Tongue (tissue), 2 donors: ENCODE measurements around the gene AKT2. TPM values are rescaled to one million over a fixed set of nuclear protein-coding genes. Genes with fewer than 3 reads are reported as not detected.

Source experiments
- DNase-seq: peaks from one replicate; pipeline ENCODE4 v3.0.0-alpha.2; 2015
- total RNA-seq: library from RNA; depleted of rRNA; stranded (reverse); fragments of >200 nt; gene quantifications from one replicate; pipeline ENCODE4 v1.2.3, GENCODE V29; 2014

The AKT2 gene
- total RNA-seq, 1 donor from 2014 or later = 142 TPM

DNA sequence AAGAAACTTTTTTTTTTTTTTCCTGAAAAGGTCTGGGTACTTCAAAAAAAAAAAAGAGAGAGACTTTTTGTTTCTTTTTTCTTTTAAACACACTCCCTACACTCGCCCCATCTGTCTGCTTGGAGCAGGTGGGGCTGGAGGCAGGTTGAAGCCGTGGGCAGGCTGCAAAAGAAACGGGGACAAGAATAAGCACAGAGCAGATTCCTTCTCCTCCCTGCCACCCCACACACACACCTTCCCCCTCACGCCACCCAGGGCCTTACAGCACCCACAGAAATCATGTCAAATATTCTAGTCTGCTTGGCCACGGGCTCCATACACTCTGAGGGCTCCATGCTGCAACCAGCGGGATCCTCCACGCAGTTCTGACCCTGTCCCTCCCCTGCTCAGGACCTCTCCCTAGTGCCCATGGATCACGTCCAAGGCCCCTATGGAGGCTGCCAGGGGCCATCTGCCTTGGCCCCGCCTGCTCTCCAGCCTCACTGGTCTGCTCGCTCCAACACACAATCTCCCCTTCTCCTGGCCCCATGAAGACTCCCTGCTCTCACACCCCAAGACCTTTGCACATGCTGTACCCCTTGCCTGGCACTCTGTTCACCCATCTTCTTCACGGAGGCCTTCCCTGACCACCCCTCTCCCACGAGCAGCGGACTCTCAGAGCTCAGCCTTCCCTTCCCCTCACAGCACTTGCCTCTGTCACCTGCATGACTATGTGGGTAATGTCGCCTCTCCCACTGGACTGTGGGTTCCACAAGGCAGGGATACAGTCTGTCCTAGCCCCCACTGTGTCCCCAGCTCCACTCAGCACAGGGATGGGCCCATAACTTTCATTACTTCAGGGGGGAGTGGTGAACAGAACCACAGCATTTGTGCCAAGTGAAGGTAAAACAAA is 11.4 kb downstream of the AKT2 start:
- no peak for DNase-seq

DNA sequence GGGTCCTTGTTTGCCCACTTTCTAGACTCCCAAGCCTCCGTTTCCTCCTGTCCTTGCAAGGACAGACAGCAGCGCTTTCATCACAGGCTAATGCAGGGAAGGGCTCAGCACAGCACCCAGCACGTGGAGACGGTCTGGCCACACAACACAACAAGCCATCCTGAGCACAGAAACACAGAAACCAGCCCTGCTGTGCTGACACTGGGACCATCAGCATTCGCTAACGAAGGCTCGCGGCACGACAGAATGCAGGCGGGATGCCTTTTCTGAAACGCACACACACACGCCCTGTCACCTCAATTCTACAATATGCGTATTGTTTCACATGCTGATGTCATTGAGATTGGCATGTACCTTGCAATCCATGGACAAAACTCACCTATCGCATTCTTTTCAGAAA is 12.9 kb downstream of the AKT2 start:
- DNase-seq = no peak

DNA sequence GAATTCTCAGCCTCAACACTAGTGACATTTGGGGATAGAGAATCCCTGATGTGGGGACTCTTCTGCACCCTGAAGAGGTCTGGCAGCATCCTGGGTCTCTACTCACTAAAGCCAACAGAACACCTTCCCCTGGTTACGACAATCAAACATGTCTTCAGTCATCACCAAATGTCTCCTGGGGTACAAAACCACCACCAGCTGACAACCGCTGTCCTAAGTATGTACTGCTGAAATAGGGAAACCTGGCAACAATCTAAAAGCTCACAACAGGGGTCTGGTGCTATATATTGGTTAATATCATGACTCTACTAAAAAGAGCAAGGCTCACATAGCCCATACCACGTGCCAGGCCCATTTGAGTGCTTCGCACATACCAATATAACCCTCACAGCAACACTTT is 13.4 kb downstream of the AKT2 start:
- no peak for DNase-seq

DNA sequence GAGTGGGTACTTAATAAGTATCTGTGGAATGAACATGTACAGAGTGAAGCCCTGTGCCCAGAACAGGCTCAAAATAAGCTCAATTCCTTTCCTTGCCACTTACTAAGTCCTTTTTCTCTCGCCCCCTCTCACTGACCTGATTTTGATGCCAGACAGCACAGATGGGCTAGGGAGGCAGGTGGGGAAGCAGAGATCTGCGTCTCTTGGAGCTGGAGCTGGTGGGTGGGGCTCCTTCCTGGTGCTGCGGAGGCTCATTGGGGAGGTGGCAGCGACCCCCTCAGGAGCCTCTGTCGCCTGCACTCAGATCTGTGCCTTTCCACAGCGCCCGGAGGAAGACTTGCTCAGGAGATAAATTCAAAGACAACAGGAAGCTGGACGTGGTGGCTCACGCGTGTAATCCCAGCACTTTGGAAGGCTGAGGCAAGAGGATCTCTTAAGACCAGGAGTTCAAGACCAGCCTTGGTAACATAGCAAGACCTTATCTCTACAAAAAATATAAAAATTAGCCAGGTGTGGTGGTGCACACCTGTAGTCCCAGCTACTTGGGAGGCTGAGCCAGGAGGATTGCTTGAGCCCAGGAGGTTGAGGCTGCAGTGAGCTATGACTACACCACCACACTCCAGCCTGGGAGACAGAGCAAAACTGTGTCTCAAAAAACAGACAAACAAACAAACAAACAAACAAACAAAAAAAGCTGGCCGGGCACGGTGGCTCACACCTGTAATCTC is 14.6 kb downstream of the AKT2 start:
- DNase-seq = no peak

DNA sequence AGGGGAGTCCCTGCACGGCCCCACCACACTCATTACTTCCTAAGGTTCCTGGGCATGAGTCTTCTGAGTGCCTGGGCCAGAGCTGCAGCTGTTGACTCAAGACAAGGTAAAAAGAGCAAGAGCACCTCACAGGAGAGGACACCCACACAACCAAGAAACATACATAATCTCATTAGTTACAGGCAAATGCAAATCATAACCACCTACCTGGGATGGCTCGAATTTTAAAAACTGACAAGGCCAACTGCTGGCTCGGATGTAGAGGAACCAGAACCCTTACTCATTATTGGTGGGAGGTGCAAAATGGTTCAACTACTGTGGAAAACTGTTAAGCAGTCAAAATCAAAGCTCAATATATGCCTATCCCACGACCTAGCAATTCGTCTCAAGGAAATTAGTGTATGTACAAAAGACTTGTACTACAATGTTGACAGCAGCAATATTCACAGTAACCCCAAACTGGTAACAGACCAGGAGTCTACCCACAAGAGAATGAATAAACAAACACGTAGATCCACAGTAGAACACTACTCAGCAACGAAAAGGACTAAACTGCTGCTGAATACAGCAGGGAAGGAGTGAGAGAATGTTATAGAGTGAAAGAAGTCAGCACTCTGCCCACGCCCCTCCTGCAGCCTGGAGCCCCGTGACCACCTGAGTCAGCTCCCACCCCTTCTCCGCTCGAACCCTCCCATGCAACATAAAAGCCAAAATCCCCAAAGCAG is 15.8 kb downstream of the AKT2 start:
- DNase-seq = no peak

DNA sequence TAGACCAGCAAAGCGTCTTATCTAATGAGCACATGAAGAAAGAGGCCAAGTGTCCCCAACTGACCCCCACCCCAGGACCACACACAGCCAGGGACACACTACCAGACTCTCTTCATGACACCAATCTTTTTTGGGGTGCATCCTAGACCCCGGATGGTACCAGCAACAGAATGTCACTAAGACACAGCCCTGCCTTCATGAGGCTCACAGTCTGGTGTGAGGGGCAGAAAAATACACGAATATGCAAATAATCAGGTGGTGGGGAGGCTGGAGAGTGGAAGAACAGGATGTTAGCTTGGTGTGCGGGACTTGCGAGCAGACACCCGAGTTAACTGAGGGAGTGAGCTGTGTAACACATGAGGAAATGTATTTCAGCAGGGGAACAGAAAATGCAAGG is 17.5 kb downstream of the AKT2 start:
- DNase-seq = no peak

DNA sequence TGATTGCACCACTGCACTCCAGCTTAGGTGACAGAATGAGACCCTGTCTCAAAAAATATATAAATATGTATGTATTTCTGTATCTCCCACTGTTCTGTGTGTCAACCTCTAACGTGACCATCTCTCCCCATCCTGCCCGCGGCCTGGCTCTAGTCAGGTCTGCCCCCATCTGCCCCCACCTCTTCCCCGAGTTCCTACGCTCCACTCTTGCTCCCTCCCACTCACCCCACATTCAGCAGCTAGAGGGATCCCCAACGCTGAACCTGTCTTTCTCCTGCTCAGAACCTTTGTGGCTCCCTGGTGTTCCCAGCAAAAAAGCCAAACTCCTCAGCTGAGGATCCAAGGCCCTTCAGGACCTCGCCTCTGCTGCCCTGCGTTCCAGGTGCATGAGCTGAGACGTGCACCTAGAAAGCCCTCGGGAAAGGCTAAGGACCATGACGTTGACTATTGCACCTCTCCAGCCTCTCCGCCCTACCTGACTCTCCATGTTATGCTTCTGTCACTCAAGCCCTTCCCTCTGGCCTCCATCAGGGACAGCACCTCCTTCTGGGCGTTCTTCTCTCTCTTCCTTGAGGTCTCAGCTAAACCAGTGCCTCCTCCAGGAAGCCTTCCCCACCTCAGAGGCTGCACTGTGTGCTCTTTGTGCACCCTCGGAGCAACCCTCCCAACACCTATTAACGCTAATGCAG is 18.1 kb downstream of the AKT2 start:
- no peak for DNase-seq

DNA sequence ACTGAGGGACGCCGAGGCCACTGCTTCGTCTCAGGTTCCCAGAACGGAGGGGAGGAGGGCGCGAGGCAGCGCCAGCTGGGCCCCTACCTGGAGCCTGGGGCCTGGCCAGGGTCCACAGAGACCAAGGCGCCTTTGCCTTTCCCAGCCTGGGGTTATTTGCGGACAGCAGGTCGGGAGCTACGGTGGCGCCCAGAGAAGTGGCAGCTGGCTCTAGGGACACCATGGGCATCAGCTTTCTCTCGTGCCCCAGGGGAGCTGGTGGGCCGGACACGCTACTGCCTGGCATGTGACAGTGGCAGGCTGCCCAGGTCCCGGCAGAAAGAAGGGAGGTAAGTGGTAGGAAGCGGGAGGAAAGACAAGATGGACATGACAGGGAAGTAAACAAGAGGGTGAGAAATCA is 19.0 kb downstream of the AKT2 start:
- peak; percentile 60 for DNase-seq

DNA sequence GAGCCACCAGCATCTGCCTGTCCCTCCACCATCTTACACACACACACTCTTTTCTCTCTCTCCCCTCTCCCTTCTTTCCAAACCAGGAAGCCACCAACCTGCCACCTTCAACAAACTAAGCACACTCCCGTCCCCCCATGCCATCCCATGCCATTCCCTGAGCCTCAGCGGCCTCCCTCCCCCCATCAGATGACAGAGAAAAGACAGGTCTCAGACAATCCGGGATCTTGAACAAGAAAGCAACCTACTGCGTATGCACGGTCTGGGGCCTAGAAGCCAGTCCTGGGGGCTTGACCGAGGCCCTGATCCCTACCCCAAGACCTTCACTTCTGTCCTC is 19.4 kb downstream of the AKT2 start:
- no peak for DNase-seq

DNA sequence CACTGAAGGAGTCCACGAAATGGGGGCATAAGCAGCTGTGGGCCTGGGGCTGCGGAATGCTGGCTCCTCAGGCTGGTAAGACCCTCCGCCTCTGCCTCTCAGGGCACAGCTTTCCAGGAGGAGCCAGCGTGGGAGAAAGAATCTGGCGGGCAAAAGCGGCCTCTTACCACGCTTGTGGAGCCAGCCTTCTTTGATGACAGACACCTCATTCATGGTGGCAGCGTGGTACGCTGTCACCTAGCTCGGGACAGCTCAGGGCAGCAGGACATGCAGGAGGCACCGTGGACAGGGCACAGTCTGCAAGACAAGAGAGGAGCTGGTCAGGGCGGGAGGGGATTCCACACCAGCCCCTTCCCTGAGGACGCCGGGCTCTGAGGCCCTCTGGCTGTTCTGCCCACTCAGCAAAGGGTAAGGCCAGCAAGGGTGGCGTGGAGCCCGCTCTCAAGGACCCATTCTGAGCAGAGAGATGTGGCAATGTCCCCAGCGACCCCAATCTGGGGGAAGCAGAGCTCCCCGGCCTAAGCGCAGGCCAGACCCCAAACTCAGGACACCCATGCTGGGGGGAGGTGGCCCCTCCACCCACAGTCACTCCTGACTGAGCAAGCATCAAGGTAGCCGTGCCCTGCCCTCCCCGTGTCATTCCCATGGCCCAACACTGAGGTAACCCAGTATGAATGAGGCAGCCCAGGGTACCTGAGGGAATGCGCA is 19.9 kb downstream of the AKT2 start:
- no peak for DNase-seq

DNA sequence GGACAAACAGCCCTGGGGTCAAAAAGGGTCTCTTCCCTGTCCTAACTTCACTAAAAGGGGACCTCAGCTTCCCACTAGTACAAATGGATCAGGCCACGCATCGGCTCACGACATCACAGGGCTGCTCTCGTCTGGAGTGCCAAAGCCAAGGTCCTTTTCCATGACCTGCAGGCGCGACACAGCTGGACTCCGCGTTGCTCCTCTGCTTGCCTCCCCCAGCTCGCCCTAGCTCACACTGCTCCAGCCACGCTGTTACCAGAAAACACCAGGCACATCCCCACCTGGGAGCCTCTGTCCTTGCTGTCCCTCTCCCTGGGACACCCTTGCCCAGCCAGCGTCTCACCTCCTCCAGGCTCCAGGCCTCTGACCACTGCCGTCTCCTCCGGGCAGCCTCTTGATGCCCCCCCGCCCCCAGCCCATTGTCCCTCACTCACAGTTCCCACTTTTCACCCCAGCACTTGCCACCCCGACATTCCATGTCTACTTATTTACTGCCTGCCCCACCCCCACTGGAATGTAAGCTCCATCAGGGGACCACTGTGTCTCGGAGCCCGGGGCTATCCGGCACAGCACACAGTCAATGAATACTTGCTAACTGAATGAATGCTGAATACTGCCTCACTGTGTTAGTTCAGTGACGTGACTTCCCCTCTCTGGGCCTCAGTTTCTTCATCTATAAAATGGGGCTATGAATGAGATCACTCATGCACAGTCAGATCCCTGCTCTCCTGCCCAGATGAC is 20.7 kb downstream of the AKT2 start:
- DNase-seq = no peak

DNA sequence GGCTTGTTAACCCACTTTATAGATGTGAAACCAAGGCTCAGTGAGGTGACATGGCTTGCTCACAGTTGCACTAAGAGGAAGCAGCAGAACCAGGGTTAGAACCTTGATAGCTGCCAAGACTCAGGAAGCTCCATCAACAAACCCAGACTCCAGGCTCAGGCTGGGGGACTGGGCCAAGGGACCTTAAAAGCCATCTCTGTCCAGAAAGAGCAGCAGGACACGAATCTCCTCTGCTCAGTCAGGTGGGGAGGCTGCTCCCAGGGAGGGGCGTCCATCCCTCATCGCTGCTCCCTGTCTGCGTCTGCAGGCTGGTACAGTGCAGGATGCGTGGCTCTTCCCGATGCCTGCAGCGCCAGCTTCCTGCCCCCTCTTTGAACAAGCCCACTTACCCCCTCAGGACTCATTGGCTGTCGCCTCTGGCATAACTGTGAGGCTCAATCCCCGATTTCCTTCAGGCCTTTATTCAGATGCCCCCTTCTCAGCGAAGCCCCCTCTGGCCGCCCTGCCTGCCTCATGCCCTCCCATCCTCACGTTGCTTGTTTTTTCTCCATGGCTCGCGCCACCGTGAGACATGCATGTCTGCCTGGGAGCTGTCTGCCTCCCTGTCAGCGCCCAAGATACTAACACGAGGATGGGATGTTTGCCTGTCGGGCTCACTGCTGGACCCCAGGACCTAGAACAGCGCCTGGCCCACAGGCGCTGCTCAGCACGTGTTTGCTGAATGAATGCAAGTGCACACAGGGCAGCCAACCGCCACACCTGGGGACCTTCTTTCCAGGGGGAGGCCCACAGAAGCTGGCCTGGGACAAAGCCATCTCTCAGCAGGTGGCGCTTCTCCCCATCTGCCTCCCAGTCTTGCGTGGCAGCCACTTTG is 21.5 kb downstream of the AKT2 start:
- no peak for DNase-seq

DNA sequence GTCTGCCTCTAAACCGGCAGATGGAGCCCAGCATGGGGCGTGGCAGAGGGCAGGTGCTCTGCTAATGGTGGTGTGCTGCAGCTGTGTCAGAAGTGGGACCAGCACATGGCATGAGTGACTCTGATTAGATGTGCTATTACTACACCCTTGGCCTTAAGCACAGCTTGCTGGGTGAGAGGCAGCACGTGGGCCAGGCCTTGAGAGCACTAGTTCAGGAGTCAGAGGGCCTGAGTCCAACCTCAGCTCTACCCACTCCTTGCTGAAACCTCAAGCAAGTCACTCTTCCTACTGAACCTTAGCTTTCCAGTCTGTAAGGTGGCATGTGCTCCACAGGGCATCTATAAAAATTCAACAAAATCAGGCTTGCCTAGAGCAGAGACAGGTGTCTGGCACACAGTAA is 22.7 kb downstream of the AKT2 start:
- no peak for DNase-seq

DNA sequence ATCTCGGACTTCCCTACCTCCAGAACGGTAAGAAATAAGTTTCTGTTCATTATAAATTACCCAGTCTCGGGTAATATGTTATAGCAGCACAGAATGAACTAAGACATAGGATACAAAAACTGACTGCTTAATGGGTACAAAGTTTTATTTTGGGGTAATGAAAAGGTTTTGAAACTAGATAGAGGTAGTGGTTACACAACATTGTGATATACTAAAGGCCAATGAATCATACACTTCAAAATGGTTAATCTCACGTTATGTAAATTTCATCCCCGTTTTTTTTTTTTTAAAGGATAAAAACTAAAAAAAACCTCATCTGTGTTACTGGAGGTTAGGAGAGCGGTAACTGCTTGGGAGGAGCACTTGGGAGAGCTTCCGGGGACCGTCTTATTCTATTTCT is 23.5 kb downstream of the AKT2 start:
- no peak for DNase-seq

DNA sequence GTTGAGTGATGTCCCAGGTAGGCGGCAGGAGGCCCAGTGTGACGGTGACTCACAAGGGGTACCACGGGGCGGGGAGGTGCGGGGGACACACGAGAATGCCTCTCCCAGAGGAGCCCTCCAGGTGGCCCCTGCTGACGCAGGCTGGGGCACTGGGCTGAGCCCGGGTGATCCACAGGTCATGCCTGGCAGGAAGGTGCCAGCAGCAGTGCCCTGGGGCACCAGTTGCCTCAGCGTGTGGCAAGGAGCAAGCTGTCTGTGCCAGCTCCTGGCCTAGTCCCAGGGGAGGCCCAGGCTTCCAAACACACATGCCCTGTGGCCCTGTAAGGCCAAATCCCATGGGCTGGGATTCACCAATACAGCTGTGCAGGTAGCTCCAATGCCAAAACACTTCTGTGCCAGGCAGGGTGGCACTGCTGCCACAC is 28.0 kb downstream of the AKT2 start:
- DNase-seq = no peak

DNA sequence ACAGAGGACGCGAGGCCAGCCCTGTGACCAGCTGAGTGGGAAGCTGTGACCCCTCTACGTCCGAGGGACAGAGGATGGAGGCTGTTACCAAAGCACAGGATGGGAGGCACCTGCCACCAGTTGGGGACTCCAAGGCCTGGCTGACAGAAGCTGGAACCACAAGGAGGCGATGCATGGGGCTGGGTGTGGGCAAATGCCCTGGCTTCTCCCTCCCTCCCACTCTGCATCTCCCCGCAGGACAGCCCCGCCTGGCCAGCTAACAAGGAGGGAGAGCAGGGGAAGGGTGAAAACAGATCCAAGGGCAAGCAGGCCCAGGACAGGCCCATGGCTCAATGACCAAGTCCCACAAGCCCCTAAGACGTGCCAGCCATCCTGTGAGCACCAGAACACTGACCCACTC is 28.6 kb downstream of the AKT2 start:
- DNase-seq = no peak

DNA sequence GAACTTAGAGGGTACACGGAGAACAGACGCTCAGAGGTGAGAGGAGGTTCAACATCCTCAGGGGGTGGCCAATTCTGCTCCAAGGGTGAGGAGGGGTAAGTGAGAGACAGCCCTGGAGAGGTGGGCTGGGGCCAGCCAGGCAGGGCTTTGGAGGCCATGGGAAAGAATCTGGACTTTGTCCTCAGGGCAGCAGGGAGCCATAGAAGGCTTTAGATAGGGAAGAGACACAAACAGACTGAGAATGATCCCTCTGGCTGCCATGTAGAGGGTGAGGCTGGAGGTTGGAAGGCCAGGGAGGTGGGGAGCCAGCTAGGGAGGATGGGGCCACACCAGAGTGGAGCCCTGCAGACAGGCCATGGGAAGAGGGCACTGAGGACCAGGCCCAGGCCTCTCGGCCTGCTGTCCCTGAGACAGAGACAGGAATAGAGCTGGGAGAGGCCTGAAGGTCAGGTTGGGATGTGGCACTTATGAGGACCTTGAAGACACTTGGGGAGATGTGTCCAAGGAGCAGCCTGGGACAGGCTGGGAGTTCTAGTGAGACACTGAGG is 29.5 kb downstream of the AKT2 start:
- DNase-seq = no peak

DNA sequence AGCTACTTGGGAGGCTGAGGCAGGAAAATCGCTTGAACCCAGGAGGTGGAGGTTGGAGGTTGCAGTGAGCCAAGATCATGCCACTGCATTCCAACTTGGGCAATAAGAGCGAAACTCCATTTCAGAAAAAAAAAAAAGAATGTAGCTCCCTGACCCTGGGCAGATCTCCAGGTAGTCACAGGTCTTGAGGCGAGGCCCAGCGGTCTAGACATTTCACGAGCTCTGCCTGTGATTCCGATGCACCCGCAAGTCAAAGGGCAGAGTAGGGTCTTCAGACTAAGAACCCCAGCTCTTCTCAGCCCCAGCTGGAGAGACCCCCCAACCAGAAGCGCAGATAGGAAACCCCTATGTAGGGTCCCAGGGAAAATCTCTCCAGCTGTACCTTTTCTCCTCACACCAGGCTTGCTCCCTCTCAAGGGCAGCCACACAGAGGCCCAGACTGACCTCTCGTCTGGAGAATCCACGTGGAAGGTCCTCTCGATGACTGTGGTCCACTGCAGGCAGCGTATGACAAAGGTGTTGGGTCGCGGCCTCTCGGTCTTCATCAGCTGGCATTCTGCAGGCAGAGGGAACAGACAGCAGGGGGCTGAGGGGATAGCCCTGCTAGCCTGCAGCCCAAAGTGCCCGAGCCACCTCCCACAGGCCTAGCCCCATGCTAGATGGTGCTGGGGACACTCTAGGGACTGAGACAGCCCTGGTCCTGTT is 30.3 kb downstream of the AKT2 start:
- DNase-seq = no peak

DNA sequence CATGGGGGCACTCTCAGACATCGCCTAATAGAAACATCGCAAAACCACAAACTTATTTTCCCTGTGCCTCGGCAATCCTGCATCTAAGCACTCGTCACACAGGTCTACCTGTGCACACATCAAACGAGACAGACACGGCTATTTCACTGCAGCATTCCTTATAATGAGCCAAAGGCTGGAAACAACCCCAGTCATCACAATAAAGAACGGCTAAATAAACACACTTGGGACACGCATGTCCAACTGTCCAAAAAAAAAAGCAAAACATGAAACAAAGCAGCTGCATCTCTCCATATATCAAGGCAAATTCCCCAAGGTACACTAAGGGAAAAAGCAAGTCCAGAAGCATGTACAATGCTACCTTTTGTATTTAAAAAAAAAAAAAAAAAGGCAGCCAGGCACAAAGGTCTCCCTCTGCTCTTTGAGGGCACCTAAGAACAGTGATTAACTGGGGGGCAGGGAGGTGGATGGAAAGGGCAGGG is 31.5 kb downstream of the AKT2 start:
- no peak for DNase-seq
